HG03442 (cell line): ENCODE data around the gene CACNA1I.

Experiments
- ATAC-seq: cut with Tn5 transposase; IDR thresholded peaks from one replicate; pipeline ENCODE4 v1.9.1; 2021; ENCODE audit warnings: mild to moderate bottlenecking, moderate library complexity; ENCODE audit not compliant: unreplicated experiment

The CACNA1I gene

DNA sequence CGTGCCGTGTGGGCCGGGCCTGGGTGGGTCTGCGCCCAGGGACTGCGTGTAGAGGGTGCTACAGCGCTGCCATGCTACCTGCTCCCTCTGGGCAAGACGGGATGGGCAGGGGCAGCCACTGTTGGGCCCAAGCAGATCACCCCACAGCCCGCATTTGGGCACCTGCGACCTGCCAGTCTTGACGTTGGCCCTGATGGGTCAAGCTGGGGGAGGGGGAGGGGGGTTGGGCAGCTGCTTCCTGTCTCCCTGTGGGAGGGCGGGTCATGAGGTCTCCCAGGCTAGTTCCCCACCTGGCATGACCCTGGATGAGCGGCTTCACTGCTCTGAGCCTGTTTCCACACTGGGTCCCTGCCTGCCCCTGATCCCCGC is 35.2 kb upstream of the CACNA1I start:
- ATAC-seq: no peak

DNA sequence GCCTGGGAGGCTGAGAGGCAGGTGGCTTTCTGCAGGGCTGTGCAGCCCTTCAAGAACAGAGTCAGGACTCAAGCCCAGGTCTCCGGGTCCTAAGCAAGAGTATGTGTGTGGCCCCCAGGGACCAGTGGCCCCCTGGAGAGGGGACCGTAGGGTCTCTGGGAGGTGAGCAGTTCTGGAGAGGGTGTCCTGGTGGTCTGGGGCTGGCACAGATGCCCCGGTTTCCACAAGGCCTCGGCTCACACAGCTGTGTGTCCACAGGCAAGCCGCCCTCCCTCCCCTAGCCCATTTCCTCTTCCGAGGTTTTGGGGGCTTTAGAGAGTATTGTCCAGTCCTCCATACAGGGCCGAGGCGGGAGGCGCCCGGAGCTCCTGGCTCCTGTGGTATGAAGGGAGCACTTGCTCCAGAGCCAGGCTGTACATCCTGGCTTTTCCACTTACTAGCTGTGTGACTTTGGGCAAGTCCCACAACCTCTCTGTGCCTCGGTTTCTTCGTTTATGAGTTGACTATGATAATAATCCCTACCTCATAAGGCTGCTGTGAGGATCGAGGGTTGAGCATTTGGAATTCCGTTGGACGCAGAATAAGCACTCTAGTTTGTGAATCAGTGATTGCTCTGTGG is 34.6 kb upstream of the CACNA1I start:
- no peak for ATAC-seq

DNA sequence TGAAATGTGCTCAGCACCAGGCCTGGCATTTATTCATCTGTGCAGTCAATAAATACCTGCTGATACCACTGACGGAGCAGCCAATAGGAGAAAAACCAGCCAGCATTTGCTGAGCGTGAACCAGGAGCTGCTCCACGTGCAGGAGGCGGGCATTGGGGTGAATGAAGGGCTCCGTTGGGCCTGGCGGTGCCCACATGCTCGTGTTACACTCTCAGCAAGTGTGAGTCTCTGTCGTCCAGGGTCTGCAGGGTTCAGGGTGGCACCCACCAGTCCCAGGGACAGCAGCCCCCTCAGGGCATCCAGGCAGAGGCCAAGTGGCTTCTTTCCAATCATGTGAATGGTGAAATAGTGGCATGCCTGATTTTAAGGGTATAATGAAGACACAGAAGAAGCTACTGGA is 33.8 kb upstream of the CACNA1I start:
- no peak for ATAC-seq

DNA sequence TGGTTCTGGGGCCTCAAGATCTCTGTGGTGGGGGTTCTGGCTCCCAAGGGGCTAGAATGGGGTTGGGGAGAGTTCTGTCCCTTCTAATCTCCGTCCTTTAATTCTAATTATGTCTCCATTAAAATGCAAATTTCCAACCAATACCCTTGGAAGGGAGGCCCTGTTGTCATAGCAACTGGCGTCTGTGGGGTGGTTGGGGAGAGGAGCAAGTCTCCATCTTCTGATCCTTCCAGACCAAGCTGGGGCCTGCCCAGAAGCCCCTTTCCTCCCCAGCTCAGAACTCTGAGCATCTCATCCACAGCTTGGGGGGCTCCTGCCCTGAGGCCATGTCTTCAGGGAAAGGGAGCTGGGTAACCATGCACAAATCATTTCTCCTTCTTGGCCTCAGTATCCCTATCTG is 32.6 kb upstream of the CACNA1I start:
- no peak for ATAC-seq

DNA sequence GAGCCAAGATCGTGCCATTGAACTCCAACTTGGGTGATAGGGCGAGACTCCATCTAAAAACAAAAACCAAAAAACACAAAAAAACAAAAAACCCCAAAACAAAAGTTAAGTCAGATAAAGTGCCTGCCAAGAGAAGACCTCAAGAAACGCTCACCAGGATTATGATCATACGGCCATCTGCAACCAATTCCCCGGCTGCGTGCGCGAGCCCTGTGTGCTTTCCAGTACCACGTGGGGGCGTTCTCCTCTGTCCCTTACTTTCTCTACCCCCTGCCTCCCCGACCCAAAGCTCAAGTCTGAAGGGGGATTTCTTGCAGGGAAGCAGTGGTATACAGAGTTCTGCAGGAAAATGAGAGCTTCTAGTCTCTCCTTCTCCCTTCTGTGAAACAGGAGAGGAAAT is 27.5 kb upstream of the CACNA1I start:
- no peak for ATAC-seq

DNA sequence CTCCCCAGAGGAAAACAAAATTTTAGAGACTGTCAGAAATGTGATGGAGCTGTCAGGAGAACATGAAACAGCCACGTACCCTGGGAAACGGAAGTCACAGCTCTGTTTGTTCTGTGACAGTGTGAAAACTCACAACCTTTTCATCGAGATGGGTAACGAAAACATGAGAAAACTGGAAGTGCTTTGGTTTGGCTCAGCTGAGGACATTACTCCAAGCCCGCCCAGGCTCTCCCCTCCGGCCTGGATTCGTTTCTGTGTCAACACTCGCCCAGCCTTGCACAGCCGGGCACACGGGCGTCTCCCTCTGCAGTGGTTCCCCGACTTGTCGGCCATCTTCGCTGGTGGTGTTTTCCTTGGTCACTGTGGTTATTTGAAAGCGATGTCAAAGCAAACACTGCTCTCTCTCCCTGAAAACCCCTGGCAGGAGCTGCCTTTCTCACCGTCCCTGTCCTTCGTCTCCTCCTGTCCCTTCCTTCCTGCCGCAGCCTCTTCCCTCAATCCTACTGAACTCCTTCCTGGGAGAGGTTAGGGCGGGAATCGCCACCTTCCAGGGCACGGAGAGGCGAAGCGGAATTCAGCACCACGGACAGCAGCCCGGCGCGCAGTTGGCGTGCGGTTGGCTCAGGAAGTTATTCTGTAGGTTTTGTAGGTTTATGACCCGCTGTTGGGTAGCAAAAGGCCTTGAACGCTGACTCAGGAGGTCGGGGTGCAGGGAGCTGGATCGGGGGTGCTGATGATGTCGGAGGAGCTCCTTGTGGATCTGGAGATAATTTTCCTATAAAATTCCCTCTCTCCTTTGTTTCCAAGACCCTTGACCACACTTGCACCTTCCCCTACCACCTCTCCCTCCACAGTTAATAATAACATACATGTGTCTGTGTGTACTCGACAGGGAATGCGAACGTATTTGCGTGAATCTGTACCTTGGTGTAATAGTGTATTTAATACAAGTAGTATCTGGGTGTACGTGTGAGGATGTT is 24.9 kb upstream of the CACNA1I start:
- ATAC-seq: no peak

DNA sequence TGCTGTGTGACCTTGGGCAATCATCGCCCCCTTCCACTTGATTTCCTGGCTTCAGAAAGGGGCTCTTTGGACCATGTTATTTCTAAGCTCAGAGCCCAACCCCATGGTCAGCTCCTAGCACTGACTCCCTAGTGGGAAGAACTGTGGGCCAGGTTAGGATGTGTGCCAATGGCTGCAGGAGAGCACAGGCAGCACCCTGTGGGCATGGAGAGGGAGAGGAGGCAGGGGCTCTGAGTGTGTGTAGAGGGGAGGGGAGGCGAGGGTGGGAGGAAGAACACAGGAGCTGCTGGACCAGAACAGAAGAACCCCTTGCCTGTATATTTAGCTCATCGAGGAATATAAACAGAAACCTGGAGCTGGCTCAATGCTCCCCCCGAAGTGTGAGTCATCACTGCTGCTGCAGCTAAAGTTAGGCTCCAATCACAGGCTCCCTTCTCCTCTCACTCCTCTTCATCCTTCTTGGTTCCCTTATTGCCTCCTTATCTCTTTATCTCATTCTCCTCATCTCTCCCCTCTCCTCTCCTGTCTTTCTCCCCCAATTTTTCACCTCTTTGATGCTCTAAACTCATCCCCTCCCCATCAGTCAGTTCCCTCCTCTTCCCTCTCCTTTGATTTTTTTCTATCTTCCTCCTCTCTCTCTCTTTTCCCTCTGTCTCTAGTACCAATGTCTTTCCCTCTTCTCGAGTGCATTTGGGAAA is 23.5 kb upstream of the CACNA1I start:
- ATAC-seq: no peak

DNA sequence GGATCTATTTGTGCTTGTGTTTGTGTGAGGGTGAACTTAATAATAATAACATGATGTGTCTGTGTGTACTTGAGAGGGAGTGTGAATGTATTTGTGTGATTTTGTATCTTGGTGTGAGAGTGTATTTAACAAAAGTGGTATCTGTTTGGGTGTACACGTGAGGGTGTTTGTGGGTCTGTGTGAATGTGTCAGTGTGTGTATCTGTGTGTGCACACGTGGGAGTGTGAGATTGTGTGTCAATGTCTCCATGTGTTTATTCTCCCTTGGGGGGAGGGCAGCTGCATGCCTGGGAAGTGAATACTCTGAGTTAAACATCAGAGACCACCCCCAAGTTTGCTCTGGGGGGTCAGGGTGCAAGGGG is 23.0 kb upstream of the CACNA1I start:
- no peak for ATAC-seq

DNA sequence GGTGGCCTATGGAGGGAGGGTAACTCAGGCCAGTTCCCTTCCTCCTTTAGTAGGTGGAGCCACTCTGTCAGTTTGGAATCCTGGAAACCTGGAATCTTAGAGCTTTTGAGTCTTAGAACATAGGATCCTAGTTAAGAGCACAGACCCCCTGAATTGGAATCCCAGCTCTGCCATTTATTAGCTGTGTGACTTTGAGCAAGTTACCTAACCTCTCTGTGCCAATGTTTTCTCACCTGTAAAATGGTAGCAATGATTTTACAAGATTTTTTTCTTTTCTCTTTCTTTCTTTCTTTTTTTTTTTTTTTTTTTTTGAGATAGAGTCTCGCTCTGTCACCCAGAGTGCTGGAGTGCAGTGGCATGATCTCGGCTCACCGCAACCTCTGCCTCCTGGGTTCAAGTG is 17.1 kb upstream of the CACNA1I start:
- ATAC-seq: no peak

DNA sequence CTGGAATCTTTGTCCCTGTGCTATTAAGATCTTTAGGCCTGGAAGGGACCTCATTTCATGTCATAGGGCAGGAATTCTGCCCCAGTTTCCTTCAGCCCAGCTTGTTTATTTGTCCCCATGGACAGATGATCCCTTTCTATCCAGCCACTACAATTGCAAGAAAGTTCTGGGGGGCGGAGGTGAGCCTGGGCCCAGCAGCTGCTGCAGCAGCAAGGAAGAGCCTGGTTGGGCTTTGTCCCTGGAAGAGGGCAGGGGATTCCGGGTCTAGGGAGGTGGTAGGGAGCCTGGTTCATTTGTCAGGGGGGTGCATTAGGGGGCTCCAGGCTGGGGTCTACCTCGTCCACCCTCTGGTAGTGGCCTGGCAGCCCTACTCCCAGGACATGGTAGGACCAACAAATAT is 16.4 kb upstream of the CACNA1I start:
- ATAC-seq: no peak

DNA sequence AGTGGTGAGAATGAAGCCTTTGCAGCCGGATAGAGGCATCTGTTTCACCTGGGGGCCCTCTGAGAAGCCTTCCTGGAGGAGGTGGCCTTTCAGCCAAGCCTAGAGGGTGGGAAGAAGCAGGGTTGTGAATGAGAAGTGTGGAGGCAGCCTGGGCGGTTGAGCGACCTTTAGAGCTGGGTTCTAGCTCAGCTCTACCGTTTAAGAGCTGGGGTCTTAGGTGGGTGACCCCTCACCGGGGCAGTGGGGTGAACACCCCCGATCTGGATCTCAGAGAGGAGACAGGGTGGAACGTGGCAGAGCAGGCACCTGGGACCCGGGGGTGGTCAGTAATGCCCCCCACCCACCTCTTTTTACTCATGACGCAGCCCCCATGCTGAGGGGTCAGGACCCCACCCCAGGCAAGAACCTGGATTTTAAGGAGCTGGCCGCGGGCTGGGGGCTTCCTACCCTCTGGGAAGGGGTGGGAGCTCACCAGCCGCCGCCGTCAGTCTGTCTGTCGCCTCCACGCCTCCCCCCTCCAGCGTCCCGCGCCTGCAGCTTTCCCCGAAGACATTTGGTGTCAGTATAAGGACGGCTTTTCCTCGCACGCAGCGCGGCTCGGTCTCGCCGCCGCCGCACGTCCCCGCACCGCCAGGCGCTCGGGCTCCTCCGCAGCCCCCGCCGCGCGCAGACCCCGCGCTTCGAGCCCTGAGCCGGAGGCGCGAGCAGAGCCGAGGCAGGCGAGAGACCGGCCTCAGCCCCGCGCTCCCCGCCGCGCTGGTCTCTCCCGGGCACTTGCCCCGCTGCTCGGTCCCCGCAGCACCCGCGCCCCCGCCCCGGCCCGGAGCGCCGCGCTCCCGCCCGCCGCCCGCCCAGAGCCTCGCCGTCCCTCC is 13.3 kb upstream of the CACNA1I start:
- no peak for ATAC-seq

DNA sequence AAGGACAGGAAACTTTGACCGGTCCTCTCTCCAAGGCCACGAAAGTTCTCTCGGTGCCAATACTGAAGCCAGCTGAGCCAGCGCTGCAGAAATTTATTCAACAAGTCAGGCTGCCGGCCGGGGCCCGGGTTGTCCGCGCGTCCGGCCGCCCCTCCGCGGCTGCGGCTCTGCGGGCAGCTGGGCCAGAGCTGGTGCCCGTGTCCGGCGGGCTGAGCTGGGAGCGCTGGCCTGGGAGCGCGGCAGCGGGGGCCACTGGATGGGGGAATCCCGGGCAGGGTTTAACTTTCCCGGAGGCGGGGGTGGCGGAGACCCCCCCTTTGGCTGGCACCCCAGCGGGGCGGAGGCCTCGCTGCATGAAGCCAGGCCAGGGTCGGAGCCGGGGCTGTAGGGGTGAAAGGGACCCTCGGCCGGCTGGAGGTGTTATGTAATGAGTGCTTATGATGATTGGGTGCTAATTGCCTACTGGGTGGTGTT is 12.3 kb upstream of the CACNA1I start:
- ATAC-seq: no peak

DNA sequence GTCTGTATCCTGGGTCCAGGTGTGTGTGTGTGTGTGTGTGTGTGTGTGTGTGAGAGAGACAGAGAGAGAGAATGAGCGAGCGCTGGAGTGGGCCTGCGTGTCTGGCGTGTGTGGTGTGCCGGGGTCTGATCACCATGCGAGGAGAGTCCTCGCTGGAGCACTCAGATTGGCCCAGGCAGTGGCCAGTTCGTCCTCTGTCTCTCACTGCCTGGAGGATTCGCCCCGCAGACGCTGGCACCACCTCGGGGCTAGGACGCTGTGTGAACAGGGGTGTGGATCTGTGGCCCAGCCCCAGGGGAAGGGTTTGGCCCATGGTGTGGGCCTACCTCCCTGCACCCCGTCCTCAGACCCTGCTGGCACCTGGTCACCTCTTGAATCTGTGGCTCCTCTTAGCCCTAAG is 11.6 kb upstream of the CACNA1I start:
- no peak for ATAC-seq

DNA sequence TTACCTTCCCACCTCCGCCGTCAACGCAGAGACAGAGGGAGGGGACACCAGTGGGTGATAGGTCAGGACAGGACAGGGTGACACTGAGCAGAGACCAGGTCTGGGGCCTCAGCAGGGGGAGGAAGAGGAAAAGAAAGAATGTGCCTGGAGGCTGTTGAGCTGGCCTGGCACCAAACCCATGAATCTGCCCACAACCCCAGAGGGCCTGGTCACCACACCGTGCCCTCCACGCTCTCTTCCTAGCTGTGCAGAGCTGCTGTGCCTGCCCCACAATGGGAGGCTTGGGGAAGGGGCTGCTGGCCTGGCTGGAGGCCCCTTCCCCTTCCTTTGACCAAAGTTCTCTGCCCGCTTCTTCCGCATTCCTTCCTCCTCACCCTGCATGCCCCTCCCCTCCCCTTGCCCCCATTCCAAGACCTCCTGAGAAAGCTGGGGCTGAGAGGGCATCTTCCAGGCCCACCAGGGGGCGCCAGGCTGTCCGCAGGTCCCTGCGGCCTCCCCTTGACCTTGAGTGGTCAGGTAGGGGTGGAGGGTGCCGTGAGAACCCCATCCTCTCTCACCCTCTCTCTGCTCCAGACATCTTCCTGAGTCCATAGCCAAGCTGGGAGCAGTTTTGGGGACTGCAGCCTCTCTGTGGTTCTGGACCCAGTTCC is 11.0 kb upstream of the CACNA1I start:
- no peak for ATAC-seq

DNA sequence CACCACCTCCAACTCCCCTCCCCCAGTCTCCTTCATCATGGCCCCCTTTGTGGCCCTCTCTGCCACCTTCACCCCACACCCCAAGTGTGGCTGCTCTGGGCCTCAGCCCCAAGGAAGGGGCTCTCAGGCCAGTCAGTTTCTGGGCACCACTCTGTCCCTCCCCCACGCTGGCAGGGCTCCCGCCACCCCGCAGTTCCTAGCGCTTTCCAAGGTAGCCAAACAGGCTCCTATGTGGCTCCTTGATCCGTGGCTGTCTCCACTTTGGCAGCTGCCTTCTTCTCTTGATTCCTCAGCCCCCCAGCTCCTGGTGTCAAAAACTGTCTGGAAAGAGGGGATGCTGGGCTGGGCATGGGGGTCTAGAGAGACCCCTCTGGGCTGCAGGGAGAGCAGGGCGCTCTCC is 10.4 kb upstream of the CACNA1I start:
- ATAC-seq: no peak

DNA sequence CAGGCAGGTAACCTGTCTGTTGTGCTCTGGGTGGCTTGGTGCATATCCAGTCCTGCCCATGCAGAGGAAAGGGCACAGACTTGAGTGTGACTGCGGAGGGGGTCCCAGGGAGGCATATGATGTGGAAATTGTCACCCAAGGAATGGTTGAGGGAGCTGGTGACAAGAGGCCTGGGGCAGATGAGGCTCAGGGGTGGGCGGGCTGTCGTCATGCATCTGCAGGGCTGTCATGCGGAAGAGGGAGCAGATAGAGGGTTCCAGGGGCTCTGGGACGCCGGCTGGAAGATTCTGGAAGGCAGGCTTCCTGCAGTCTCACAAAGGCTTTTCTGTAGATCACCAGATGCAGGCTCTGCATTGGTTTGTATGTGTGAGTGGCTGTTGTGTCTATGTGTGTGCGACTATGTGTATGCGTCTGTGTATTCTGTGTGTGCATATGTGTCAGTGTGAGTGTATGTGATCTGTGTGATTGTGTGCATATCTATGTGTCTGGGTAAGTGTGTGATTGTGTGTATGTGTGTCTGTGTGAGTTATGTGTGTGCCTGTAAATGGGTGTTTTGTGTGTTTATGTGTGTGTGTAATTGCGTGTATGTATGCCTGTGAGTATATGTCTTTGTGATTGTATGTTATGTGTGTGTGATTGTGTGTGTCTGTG is 7.6 kb upstream of the CACNA1I start:
- ATAC-seq: no peak

DNA sequence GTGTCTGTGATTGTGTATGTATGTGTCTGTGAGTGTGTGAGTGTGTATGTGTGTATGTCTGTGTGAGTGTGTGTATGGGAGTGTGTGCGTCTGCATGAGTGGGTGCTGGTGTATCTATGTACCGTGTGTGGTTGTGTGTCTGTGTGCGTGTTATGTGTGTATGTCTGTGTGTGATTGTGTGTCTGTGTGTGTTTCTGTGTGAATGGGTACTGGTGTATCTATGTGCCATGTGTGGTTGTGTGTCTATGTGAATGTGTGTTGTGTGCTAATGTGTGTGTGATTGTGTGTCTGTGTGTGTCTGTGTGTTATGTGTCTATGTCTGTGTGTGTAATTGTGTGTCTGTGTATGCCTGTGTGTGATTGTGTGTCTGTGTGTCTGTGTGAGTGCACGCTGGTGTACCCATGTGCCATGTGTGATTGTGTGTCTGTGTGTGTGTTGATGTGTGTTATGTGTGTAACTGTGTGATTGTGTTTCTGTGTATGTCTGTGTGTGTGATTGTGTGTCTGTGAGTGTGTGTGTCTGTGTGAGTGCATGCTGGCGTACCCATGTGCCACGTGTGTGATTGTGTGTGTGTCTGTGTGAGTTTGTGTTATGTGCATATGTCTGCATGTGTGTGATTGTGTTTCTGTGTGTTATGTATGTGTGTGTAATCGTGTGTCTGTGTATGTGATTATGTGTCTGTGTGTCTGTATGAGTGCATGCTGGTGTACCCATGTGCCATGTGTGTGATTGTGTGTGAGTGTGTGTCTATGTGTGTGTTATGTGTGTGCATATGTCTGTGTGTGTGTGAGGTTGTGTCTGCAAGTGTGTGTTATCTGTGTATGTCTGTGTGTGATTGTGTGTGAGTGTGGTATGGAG is 6.8 kb upstream of the CACNA1I start:
- no peak for ATAC-seq

DNA sequence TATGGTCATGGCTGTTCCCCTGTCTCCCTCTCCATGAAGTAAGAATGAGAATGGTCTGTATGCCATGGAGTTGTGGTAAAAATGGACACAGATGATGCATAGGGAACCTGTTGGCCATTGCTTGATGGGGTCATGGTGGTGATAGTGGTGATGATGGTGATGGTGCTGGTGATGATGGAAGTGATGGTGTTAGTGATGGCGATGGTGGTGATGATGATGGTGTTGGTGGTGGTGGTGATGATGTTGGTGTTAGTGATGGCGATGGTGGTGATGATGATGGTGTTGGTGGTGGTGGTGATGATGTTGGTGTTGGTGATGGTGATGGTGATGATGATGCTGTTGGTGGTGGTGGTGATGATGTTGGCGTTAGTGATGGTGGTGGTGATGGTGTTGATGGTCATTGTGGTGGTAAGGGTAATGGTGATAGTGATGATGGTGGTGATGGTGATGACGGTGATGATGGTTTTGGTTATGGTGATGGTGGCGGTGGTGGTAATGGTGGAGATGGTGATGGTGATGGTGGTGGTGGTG is 5.1 kb upstream of the CACNA1I start:
- ATAC-seq: no peak
